Glomerular visceral epithelial cell (primary cell): ENCODE results near the gene SLC13A3.
"Not testable (repeated sequence)": the region's sequence is repeated elsewhere in the genome, so short reads cannot be mapped to it uniquely, and the experiment has no call there.

Experiments
- DNase-seq: peaks from one replicate; pipeline ENCODE4 v3.0.0-alpha.2; 2016; ENCODE audit errors: extremely low spot score

Gene SLC13A3

GRCh38 chr20:46681032-46681854, 30.0 kb upstream of the SLC13A3 start:
- peak; percentile 56 for DNase-seq

GRCh38 chr20:46680684-46681031, 29.4 kb upstream of the SLC13A3 start:
- DNase-seq = no peak

GRCh38 chr20:46678516-46678915, 27.3 kb upstream of the SLC13A3 start:
- no peak for DNase-seq

DNA sequence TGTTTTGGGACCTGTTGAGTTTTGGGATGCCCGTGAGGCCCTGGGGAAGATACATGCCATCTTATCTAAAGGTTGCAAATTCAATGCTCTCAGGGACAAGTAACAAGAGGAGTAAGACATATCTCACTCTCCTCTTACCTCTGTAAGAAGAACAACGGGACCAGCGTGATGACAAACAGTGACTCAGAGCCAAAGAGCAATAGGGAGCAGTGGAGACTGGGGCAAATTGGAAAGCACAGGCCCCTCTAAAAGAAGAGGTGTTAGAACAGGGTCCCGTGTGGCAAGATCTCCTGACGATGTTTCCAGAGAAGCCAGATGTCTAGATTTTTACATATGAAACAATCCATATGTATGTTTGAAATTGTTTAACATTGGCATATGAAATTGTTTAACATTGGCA, 26.3 kb upstream of the SLC13A3 start:
- no peak for DNase-seq

DNA sequence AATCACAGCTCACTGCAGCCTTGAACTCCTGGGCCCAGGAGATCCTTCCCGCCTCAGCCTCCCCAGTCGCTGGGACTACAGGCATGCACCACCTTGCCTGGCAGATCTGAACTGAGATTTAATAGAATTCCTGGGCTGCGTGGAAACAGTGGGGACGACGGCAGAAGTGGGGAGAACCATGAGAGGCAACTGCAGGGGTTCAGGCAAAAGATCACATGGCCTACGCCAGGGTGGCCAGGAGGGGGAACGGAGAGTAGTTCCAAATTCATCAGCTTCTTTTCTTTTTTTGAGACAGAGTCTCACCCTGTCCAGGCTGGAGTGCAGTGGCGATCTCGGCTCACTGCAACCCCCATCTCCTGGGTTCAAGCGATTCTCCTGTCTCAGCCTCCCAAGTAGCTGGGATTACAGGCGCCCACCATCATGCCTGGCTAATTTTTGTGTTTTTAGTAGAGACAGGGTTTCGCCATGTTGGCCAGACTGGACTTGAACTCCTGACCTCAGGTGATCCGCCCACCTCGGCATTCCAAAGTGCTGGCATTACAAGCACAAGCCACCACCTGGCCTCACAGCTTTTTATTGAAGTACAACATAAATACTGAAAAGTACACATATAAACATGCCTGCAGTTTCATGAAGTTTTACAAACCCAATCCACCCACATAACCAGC, 25.5 kb upstream of the SLC13A3 start:
- DNase-seq = not testable (repeated sequence)

- DNase-seq = no peak
Measured at GRCh38 chr20:46674253-46675083, 23.2 kb upstream of the SLC13A3 start.

- no peak for DNase-seq
Measured at GRCh38 chr20:46673394-46674252, 22.4 kb upstream of the SLC13A3 start.

DNA sequence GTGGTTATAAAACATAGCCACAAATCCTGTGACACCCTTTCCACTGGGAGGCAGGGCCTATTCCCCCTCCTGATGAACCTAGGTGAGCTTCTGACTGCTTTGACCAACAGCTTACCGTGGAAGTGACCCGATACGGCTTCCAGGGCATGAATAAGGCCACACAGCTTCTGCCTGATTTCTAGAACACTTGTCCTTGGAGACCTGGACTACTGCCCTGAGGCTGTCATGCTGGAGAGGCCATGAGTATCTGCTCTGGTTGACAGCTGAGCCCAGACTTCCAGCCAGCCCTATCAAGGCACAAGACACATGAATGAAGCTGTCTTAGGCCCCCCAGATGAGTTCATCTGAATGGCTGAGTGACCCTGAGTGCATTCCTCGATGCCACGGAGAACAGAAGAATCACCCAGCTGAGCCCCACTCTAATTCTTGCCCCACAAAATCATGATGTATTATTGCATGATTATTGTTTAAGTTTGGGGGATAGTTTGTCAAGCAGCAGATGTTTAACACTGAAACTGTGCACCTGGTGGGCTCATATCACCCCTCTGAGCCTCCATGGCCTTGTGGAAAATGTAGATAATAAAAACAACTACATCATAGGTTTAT, 21.4 kb upstream of the SLC13A3 start:
- no peak for DNase-seq

- DNase-seq = no peak
Measured at GRCh38 chr20:46671866-46672542, 20.7 kb upstream of the SLC13A3 start.

DNA sequence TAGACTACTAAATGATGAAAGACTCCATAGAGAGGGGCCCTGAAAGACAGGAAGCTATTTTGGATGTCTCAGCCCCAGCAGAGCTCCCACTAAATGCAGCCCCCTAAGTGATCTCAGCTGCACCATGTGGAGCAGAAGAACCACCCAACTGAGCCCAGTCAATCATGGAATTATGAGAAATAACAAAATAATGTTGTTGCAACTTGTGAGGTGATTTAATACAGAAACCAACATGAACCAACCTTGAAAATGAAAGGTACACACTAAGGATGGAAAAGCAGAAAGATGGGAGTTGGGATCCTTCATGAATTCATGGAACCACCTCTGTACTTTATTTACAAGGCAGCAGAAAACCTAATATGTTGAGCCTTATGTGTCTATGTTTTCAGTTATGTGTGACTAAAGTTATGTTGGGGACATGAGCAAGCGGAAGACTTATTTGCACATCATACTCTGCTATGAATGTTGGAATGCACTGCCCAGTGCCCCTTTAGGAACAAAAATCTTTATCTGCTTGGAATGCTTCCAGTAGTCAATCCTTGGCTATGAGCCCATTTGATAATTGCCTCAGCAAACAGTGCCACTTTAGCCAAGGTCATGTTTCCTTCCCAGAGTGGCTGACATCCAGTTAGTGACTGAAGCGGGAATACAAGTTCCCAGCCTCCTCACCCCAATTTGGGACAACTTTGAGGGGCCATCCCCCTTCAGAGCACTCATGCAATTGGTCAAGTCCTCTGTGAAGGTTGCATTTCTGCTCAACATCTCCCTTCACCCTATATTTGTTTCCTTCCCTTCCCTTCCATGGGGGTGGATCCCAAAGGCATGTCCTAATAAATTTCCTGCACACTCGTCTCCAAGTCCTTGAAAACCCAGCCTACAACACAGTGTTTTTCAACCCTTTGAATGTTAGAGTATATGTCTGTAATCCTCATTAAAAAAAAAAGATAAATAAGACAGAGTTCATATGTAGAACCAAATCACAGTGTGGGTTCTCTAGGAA, 19.6 kb upstream of the SLC13A3 start:
- DNase-seq = no peak

DNA sequence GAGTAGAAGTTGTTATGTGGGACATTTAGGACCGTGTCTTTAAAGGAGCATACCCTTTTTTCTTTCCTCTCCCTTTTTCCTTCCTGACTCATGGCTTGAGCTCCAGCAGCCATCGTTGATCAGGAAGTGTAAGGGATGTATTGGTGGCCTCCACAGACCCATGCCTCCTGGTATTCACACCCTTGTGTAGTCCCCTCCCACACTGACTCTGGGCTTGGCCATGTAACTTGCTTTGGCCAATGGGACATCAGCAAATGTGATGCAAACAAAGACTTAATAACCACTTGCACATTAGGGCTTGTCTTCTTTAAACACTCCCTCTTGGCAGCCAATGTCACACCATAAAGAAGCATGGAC, 18.9 kb upstream of the SLC13A3 start:
- DNase-seq = no peak

DNA sequence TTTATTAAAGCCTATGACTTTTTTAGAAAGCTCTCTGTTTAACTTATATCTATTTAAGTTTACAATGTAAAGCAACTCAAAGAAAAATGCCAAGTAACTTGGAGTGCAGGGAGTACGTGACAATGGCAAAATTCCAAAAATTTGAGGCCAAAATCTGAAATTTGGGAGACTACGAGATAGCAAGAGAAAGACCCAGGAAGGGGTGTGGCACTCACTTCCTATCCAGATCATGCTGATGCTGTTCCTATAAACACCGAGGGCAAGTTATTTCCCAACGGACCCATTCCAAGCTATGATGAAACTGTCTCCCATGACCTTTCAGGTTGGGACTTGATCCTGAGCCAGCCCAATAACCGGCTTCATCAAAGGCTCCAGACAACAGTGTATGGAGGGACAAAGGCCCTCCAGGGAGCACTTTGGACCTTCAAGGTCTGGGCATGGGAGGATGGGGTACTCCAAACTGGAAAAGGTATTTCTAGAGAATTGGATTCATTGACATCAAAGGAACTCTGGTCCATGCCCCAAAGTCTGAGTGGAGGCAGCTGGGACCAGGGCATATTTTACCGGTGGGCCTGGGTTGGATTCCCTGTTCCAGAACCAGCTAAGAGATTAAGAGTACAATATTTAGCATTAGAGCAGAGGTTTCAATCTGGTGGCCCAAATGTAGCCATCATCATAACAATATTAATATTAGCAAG, 15.7 kb upstream of the SLC13A3 start:
- DNase-seq = no peak

GRCh38 chr20:46666306-46666705, 15.0 kb upstream of the SLC13A3 start:
- no peak for DNase-seq

DNA sequence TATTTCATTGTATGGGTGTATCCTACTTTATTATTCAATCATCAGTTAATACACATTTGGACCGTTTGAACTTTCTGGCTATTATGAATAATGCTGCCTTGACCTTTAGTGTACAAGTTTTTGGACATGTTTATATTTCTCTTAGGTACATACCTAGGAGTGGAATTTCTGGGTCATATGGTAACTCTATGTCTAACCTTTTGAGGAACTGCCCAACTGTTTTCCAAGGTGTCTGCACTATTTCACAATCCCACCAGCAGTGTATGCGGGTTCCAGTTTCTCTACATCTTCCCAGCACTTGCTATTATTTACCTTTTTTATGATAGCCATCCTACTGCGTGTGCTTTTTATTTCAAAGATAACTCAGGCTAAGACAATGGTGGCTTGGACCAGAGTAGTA, 14.3 kb upstream of the SLC13A3 start:
- no peak for DNase-seq

DNA sequence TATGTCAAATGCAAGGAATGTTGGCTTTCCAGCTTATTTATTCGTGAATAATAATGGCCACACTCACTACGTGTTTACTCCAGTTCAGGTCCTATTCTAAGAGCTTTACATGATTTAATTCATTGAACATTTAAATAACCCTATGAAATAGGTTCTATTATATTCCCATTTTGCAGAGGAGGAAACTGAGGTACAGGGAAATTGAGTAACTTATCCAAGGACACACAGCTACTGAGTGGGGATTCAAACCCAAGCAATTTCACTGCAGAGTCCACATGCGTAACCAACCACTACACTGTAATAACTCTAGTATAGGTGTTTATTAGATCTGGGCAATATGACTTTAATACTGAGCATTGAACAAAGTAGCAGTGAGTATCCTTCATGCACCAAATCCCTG, 12.3 kb upstream of the SLC13A3 start:
- DNase-seq = no peak

- DNase-seq = no peak
Measured at GRCh38 chr20:46661659-46662058, 10.4 kb upstream of the SLC13A3 start.

GRCh38 chr20:46660487-46660886, 9.2 kb upstream of the SLC13A3 start:
- no peak for DNase-seq

- no peak for DNase-seq
Measured at GRCh38 chr20:46657618-46658017, 6.4 kb upstream of the SLC13A3 start.

DNA sequence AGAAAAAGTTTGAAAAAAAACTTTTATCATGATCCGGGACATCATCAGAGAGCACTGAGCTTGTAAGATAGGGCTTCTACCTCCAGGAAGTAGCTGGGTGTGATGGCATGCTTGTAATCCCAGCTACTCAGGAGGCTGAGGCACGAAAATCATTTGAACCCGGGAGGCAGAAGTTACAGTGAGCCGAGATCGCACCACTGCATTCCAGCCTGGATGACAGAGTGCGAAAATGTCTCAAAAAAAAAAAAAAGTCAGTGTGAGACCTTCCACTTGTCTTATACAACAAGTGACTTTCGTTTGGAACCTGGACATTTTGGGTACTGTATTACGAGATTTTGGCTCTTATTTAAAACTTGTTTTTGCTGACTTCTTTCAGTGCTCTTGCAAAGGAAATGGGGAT, 5.9 kb upstream of the SLC13A3 start:
- DNase-seq = no peak
